CD4-positive, alpha-beta T cell (primary cell): Measurements from ENCODE around the gene VWA3B. TPM values are rescaled to one million over a fixed set of nuclear protein-coding genes. Genes with fewer than 3 reads are reported as not detected.

ENCODE experiments used
- ATAC-seq: fragments of 200-7000 bp; cut with Tn5 transposase; one replicate; pipeline ENCODE4 v1.10.0; 2022; ENCODE audit warnings: mild to moderate bottlenecking; ENCODE audit not compliant: poor library complexity
- CTCF ChIA-PET: fragments of 350-600 bp; sonication (Branson Sonifier 250); formaldehyde crosslinking; loops from one replicate; lab custom pipeline; 2021; ENCODE audit warnings: antibody characterized with exemption, inconsistent platforms; lab: Charles Lee
- POLR2A ChIA-PET: fragments of 350-600 bp; sonication (Branson Sonifier 250); formaldehyde crosslinking; loops from one replicate; lab custom pipeline; 2021; ENCODE audit warnings: antibody characterized with exemption, inconsistent platforms; lab: Charles Lee
- DNase-seq, 14 experiments: peaks; one replicate each; pipeline ENCODE4 v3.0.0-alpha.2; 2013 to 2020; ENCODE audit warnings: mixed read lengths in 2 of 14
- H3K27ac ChIP-seq, 2 donors: one replicate each; pipeline versions ENCODE4 v1.5.1 to v1.7.0; 2013; ENCODE audit warnings: low read length in 2 of 2, low read depth in 1 of 2, mild to moderate bottlenecking in 1 of 2
- H3K27me3 ChIP-seq, 2 experiments: 1 replicate in 1 of 2; 2 replicates in 1 of 2; pipeline versions ENCODE4 v1.6.1 to v1.7.0; 2013; ENCODE audit warnings: low read length in 2 of 2, control low read depth in 1 of 2, mild to moderate bottlenecking in 1 of 2, moderate library complexity in 1 of 2; ENCODE audit not compliant: insufficient read depth in 2 of 2, control insufficient read depth in 1 of 2
- H3K36me3 ChIP-seq: one replicate; pipeline ENCODE4 v1.6.1; 2013; ENCODE audit warnings: low read length, control low read depth; ENCODE audit not compliant: insufficient read depth
- H3K4me1 ChIP-seq: one replicate; pipeline ENCODE4 v1.6.1; 2013; ENCODE audit warnings: low read length, control low read depth; ENCODE audit not compliant: insufficient read depth
- H3K4me3 ChIP-seq: one replicate; pipeline ENCODE4 v1.5.1; 2013; ENCODE audit warnings: mild to moderate bottlenecking, low read length, moderate library complexity
- H3K9me3 ChIP-seq, 2 experiments: 1 replicate in 1 of 2; 2 replicates in 1 of 2; pipeline versions ENCODE4 v1.6.1 to v1.7.0; 2013; ENCODE audit warnings: low read length in 2 of 2, mild to moderate bottlenecking in 2 of 2, control low read depth in 1 of 2, moderate library complexity in 1 of 2; ENCODE audit not compliant: control insufficient read depth in 1 of 2, insufficient read depth in 1 of 2
- H3K27ac Mint-ChIP-seq: one replicate; pipeline ENCODE4 v1.8.0; 2020; ENCODE audit warnings: mixed read lengths
- H3K27me3 Mint-ChIP-seq: one replicate; pipeline ENCODE4 v1.8.0; 2021; ENCODE audit warnings: mixed read lengths
- H3K36me3 Mint-ChIP-seq: one replicate; pipeline ENCODE4 v1.8.0; 2021; ENCODE audit warnings: low read depth, mixed read lengths
- H3K4me1 Mint-ChIP-seq: one replicate; pipeline ENCODE4 v1.8.0; 2021; ENCODE audit warnings: low read depth, mixed read lengths
- H3K4me3 Mint-ChIP-seq: one replicate; pipeline ENCODE4 v1.8.0; 2020; ENCODE audit warnings: mild to moderate bottlenecking, mixed read lengths
- H3K9me3 Mint-ChIP-seq: one replicate; pipeline ENCODE4 v1.8.0; 2020; ENCODE audit warnings: mixed read lengths
- intact Hi-C, 2 experiments: fragments of 100-400 bp; cut with DNase I in 1 of 2; cut with micrococcal nuclease in 1 of 2; formaldehyde crosslinking; loops; one replicate each; pipeline versions ENCODE4 v1.15.1 to v1.9.0; 2023 to 2025; cut with DNase I, micrococcal nuclease
- total RNA-seq, 174 experiments: library from RNA in 2 of 174; stranded (reverse) in 2 of 174; gene quantifications; one replicate each; pipeline ENCODE4 v1.2.3 and lab custom pipeline; 2021 to 2026
- TF ChIP-seq, protein P1 (sequence below): fragments of 200-600 bp; IDR thresholded peaks from one replicate; pipeline ENCODE4 v1.8.0; 2022; ENCODE audit warnings: antibody characterized with exemption, mild to moderate bottlenecking

Gene VWA3B
- total RNA-seq, 2 experiments from 2014 or later = not detected

DNA sequence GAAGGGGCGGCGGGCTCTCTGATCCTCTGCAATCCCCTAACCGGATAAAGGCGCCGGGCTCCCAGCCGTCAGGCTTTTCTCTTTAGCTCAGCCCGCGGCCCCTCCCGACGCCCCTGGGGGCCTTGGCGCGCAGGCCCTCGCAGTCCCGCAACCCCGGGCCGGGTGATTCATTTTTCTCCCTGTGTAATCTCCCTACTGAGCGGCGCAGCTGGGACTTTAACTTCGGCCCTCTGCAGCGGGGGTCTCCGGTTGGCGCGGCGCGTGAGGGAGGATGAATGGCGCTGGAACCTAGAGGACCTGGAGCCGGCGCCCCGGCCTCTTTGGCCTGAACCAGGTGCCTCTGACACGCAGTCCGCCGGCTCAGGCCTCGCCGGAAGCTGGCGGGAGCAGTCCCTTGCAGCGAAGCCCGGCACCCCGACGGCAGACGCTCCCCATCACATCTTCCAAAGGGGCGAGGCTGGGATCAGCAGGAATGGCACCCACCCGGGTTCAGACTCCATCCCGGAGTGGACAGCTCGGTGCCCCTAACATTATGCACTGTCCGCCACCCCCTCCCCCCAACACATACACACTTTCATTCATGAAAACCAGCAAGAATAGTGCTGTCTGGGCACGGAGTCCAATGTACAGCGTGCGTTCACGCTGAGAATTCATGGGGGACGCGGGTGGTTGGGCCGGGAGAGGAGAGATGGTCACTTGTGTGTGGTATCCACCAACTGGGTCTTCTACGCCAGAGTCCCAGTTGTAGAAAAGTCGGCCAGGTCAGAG is 260.5 kb downstream of the VWA3B start:
- Histone ChIP-seq H3K27ac (no peak overlapping the region), H3K27me3 (peaks cover 50 to 65% of the 10 kb centered on the region in 2 experiments), H3K4me3 (no peak overlapping the region), H3K9me3 (peaks cover 0 to 22% of the 10 kb centered on the region in 2 experiments), H3K36me3 (no peaks in the 10 kb centered on the region), H3K4me1 (peaks cover 20% of the 10 kb centered on the region)
- Mint-ChIP-seq H3K36me3 (no peaks in the 10 kb centered on the region), H3K9me3 (peaks cover 3% of the 10 kb centered on the region), H3K27ac (no peak overlapping the region), H3K4me1 (peaks cover 18% of the 10 kb centered on the region), H3K4me3 (no peak overlapping the region), H3K27me3 (peaks cover 91% of the 10 kb centered on the region)
- ChIA-PET CTCF (no interaction called here), POLR2A (no interaction called here)
- intact Hi-C loops = no loop called here
- TF ChIP-seq, protein P1, sequence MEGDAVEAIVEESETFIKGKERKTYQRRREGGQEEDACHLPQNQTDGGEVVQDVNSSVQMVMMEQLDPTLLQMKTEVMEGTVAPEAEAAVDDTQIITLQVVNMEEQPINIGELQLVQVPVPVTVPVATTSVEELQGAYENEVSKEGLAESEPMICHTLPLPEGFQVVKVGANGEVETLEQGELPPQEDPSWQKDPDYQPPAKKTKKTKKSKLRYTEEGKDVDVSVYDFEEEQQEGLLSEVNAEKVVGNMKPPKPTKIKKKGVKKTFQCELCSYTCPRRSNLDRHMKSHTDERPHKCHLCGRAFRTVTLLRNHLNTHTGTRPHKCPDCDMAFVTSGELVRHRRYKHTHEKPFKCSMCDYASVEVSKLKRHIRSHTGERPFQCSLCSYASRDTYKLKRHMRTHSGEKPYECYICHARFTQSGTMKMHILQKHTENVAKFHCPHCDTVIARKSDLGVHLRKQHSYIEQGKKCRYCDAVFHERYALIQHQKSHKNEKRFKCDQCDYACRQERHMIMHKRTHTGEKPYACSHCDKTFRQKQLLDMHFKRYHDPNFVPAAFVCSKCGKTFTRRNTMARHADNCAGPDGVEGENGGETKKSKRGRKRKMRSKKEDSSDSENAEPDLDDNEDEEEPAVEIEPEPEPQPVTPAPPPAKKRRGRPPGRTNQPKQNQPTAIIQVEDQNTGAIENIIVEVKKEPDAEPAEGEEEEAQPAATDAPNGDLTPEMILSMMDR = no peak
- DNase-seq = no peak
- no peak for ATAC-seq

DNA sequence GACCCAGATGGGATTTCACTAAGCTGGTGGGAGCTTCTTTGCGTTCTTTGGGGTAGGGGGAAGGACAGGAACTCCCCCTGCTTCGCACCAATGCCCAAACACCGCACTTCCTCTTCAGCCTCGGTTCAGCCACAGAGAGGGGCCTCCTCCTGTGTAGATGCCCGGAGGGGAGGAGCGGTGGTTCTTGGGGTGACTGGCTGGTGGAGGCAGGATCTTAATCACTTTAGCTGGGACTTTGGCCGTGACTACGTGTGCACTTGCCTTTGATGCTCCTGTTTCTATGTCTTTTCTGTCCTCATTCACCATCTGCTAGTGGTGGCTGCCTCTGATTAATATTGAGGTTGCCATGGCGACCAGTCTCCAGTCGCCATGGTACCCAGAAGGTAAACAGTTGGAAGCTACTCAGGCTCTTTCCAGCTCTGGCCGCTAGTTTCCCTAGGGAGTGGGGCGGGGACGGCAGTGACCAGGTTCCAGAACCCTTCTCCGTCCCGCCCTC is 261.1 kb downstream of the VWA3B start:
- Mint-ChIP-seq H3K27me3 (peaks cover 87% of the 10 kb centered on the region), H3K27ac (no peak overlapping the region), H3K9me3 (peaks cover 3% of the 10 kb centered on the region), H3K36me3 (no peaks in the 10 kb centered on the region), H3K4me1 (peaks cover 18% of the 10 kb centered on the region), H3K4me3 (no peak overlapping the region)
- ChIA-PET CTCF (no interaction called here), POLR2A (no interaction called here)
- no peaks in the 10 kb centered on the region for H3K36me3 ChIP-seq
- DNase-seq (no peak), ATAC-seq (no peak)
- peaks cover 0 to 22% of the 10 kb centered on the region in 2 experiments for H3K9me3 ChIP-seq
- no peak overlapping the region for H3K4me3 ChIP-seq
- H3K4me1 ChIP-seq = peaks cover 20% of the 10 kb centered on the region
- intact Hi-C loops = no loop called here
- H3K27ac ChIP-seq = no peak overlapping the region
- TF ChIP-seq, protein P1 = no peak
- peaks cover 50 to 65% of the 10 kb centered on the region in 2 experiments for H3K27me3 ChIP-seq

DNA sequence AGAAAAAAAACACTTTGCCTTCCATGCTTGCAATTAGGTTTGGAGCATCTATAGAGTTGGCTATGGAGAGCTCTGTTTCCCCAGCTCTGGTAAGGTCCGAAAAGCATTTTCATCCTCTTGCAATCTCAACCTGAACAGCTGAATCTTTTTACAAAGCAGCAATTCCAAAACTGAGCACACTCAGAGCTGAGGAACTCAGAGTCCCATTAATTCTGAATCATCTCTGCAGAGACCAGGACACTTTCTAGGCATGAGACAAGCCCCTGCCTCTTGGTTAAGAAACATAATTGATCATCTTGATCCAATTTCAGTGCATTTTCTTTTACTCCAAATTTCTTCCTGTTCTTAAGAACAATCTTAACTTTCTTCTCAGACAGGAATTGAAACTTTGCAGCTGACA is 263.4 kb downstream of the VWA3B start:
- Mint-ChIP-seq H3K27ac (no peak overlapping the region), H3K4me1 (peaks cover 18% of the 10 kb centered on the region), H3K4me3 (no peak overlapping the region), H3K9me3 (peaks cover 3% of the 10 kb centered on the region), H3K36me3 (no peaks in the 10 kb centered on the region), H3K27me3 (peaks cover 74% of the 10 kb centered on the region)
- Histone ChIP-seq H3K27ac (no peak overlapping the region), H3K4me1 (peaks cover 20% of the 10 kb centered on the region), H3K36me3 (no peaks in the 10 kb centered on the region), H3K9me3 (peaks cover 6 to 22% of the 10 kb centered on the region in 2 experiments), H3K27me3 (peaks cover 48 to 52% of the 10 kb centered on the region in 2 experiments), H3K4me3 (no peak overlapping the region)
- ChIA-PET CTCF (no interaction called here), POLR2A (no interaction called here)
- intact Hi-C loops = no loop called here
- ATAC-seq (no peak), DNase-seq (no peak)
- TF ChIP-seq, protein P1 = no peak
